Uterus (tissue), 4 donors: ENCODE results near the gene SCFD2. TPM values are rescaled to one million over a fixed set of nuclear protein-coding genes. Genes with fewer than 3 reads are reported as not detected.
"Not testable (repeated sequence)": the region's sequence is repeated elsewhere in the genome, so short reads cannot be mapped to it uniquely, and the experiment has no call there.

ENCODE experiments used
- DNase-seq, 2 donors: peaks; one replicate each; pipeline ENCODE4 v3.0.0-alpha.2; 2019 to 2020
- H3K27ac ChIP-seq, 2 donors: fragments of 200-600 bp; sonication (generic); 1 replicate in 1 of 2; 2 replicates in 1 of 2; pipeline ENCODE4 v1.5.1; 2016 to 2018
- H3K27me3 ChIP-seq, 2 donors: fragments of 200-600 bp; sonication (generic); one replicate each; pipeline ENCODE4 v1.5.1; 2018 to 2019; ENCODE audit warnings: control low read depth in 1 of 2
- H3K36me3 ChIP-seq, 2 donors: fragments of 200-600 bp; sonication (generic); one replicate each; pipeline ENCODE4 v1.5.1; 2019; ENCODE audit warnings: control low read depth in 1 of 2
- H3K4me1 ChIP-seq, 2 donors: fragments of 200-600 bp; sonication (generic); one replicate each; pipeline ENCODE4 v1.5.1; 2018 to 2019; ENCODE audit warnings: control low read depth in 1 of 2
- H3K4me3 ChIP-seq, 2 donors: fragments of 200-600 bp; sonication (generic); 1 replicate in 1 of 2; 2 replicates in 1 of 2; pipeline ENCODE4 v1.5.1; 2018 to 2019; ENCODE audit warnings: mild to moderate bottlenecking in 1 of 2
- H3K9me3 ChIP-seq, 2 donors: fragments of 200-600 bp; sonication (generic); one replicate each; pipeline ENCODE4 v1.5.1; 2019; ENCODE audit warnings: control low read depth in 1 of 2
- POLR2A ChIP-seq, 2 donors: fragments of 450-650 bp; IDR thresholded peaks; one replicate each; pipeline ENCODE4 v1.6.1; 2016; ENCODE audit warnings: antibody characterized with exemption in 2 of 2, mild to moderate bottlenecking in 1 of 2, moderate library complexity in 1 of 2
- intact Hi-C: fragments of 100-400 bp; cut with DNase I; formaldehyde crosslinking; loops from one replicate; pipeline ENCODE4 v1.15.1; 2023; ENCODE audit warnings: low total_unique reads
- total RNA-seq, 4 donors: library from RNA; depleted of rRNA in 3 of 4; stranded (reverse); fragments of >200 nt in 3 of 4; gene quantifications; one replicate each; pipeline versions ENCODE4 v1.1.0 to v1.2.4, GENCODE V29; 2014 to 2023
- TF ChIP-seq, protein P1 (sequence below), 4 experiments: fragments of 200-600 bp in 2 of 4; fragments of 450-650 bp in 2 of 4; sonication (generic) in 2 of 4; IDR thresholded peaks; one replicate each; pipeline ENCODE4 v1.5.1; 2016 to 2019; ENCODE audit warnings: antibody characterized with exemption in 4 of 4, mild to moderate bottlenecking in 2 of 4, moderate library complexity in 1 of 4
- donor health status: DM: yes; HTN: yes; CAD: no.

SCFD2 gene
- total RNA-seq, 4 donors from 2014 or later, result 19.6 to 36.2 (median 24.5) TPM

DNA sequence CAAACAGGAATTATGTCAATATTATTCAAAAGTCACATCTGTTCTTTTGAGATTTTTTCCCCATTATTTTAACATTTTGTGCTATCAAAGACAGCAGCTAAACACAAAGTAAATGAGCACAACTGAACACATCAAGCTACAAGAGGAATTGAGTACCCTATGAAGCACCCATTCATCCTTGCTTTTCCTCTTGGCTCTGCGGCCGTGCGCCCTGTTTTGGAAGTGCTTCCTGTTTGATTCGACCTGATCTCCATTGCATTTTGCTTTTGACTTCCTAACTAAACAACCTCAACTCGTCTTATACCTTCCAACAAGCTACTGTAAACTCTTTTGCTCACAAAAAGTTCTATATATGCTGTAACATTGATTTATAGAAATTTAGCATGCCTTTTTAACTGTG, 85.0 kb downstream of the SCFD2 start:
- TF ChIP-seq, protein P1, sequence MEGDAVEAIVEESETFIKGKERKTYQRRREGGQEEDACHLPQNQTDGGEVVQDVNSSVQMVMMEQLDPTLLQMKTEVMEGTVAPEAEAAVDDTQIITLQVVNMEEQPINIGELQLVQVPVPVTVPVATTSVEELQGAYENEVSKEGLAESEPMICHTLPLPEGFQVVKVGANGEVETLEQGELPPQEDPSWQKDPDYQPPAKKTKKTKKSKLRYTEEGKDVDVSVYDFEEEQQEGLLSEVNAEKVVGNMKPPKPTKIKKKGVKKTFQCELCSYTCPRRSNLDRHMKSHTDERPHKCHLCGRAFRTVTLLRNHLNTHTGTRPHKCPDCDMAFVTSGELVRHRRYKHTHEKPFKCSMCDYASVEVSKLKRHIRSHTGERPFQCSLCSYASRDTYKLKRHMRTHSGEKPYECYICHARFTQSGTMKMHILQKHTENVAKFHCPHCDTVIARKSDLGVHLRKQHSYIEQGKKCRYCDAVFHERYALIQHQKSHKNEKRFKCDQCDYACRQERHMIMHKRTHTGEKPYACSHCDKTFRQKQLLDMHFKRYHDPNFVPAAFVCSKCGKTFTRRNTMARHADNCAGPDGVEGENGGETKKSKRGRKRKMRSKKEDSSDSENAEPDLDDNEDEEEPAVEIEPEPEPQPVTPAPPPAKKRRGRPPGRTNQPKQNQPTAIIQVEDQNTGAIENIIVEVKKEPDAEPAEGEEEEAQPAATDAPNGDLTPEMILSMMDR (IDR thresholded peaks at IDR 0.05), result no peak
- TF ChIP-seq POLR2A (IDR thresholded peaks at IDR 0.05), result no peak
- Histone ChIP-seq H3K4me3 (no peak overlapping the region), H3K36me3 (no peaks in the 10 kb centered on the region), H3K4me1 (no peaks in the 10 kb centered on the region), H3K27ac (no peak overlapping the region), H3K9me3 (no peaks in the 10 kb centered on the region), H3K27me3 (no peaks in the 10 kb centered on the region)
- intact Hi-C loops, result no loop called here
- DNase-seq, result no peak

DNA sequence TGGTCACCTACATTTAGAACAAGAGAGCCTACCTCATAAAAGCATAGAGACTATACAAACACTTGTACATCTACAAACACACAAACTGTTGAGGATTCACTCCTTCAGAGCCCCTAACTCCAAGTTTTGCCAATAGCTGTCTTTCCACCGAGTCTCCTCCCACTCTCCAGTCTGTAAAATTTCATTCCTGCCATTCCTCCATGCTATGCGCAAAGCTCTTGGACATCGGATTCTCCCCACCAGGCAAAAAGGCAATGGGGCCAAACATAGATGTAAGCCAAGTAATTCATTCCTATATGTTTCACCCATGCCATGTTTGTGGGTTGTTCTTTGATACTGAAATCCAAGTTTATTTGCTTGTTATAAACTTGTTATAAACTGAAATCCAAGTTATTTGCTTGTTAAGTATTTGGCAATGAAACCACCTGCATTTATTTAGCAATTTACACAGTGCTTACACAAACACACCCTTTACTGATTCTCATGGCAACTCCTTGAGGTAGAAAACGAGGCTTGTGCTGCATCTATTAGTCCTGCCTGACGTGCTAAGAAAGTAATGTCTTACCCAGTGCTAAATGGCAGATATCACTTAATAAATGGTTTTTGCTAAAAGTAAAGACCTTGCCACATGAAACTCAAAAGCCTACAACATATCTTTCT, 91.1 kb downstream of the SCFD2 start:
- no peak overlapping the region for H3K27ac ChIP-seq
- no peak for TF ChIP-seq POLR2A (IDR thresholded peaks at IDR 0.05)
- TF ChIP-seq, protein P1 (IDR thresholded peaks at IDR 0.05), result no peak
- intact Hi-C loops, result no loop called here
- H3K4me1 ChIP-seq, result no peaks in the 10 kb centered on the region
- no peaks in the 10 kb centered on the region for H3K36me3 ChIP-seq
- H3K27me3 ChIP-seq, result no peaks in the 10 kb centered on the region
- H3K9me3 ChIP-seq, result no peaks in the 10 kb centered on the region
- no peak overlapping the region for H3K4me3 ChIP-seq
- no peak for DNase-seq

DNA sequence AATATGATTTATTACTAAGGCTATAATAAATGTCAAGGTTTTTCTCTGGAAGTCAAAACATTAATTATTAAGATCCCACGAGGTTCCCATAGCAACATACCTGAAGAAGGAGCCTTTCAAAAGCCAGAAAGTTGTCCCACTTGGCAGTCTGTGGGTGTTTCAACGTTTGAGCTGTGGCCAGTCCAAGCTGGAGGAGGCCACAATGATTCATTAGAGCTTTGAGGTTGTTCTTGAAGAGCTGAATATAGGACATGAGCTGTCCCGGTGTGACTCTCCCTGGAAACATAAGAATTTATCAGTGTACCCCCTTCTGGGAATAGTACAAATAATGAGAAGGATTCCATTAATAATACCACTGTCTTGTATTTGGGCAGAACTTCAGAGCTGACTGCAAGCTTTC, 92.1 kb downstream of the SCFD2 start:
- Histone ChIP-seq H3K4me1 (no peaks in the 10 kb centered on the region), H3K27ac (no peak overlapping the region), H3K27me3 (no peaks in the 10 kb centered on the region), H3K9me3 (no peaks in the 10 kb centered on the region), H3K36me3 (no peaks in the 10 kb centered on the region), H3K4me3 (no peak overlapping the region)
- intact Hi-C loops, result no loop called here
- no peak for DNase-seq
- TF ChIP-seq POLR2A (IDR thresholded peaks at IDR 0.05), result no peak
- TF ChIP-seq, protein P1 (IDR thresholded peaks at IDR 0.05), result no peak

DNA sequence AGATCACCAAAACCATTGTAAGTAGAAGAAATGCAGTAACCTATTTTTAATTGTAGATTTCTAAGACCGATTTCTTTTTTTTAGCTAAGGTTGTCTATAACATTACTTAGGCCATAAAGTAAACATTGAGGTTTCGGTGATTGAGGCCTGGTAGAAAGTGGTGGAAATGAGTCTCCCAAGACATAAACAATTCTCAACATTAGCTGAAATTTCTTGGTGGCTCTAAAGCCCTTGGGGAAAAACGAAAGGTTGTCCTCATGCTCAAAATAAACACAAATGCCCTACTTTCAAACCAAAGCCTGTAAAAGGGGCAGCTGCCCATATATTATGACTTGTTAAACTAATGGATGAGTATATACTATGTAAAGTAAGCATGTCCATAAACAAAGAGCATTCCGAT, 98.8 kb downstream of the SCFD2 start:
- Histone ChIP-seq H3K27ac (no peak overlapping the region), H3K4me1 (no peaks in the 10 kb centered on the region), H3K36me3 (no peaks in the 10 kb centered on the region), H3K27me3 (no peaks in the 10 kb centered on the region), H3K4me3 (no peak overlapping the region), H3K9me3 (peaks cover 0 to 4% of the 10 kb centered on the region in 2 donors)
- DNase-seq, result no peak
- intact Hi-C loops, result no loop called here
- no peak for TF ChIP-seq POLR2A (IDR thresholded peaks at IDR 0.05)
- TF ChIP-seq, protein P1 (IDR thresholded peaks at IDR 0.05), result no peak

DNA sequence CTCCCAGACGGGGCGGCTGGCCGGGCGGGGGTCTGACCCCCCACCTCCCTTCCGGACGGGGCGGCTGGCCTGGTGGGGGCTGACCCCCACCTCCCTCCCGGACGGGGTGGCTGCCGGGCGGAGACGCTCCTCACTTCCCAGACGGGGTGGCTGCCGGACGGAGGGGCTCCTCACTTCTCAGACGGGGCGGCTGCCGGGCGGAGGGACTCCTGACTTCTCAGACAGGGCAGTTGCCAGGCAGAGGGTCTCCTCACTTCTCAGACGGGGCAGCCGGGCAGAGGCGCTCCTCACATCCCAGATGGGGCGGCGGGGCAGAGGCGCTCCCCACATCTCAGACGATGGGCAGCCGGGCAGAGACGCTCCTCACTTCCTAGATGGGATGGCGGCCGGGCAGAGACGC, 109.9 kb downstream of the SCFD2 start:
- H3K4me1 ChIP-seq, H3K27me3 ChIP-seq, H3K9me3 ChIP-seq, H3K27ac ChIP-seq, H3K36me3 ChIP-seq, DNase-seq, intact Hi-C loops, H3K4me3 ChIP-seq: not testable (repeated sequence)

DNA sequence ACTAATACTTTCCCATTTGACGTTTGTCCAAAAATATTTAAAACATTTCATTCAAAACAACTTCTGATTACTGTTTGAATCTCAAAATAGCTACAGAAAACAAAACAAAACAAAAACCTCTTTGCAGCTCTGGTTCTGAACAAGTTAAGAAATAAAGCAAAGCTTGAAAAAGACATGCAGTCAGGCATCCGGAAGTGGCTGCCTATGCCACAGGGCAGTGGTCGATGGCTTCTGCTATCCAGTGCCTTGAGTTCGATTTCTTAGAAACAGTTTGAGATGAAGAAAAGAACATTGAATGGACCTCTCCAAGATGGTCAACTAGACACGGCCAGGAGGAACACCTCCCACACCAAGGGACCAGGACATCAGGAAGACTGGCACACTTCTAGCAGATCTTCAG, 125.3 kb downstream of the SCFD2 start:
- H3K9me3 ChIP-seq, result no peaks in the 10 kb centered on the region
- no peaks in the 10 kb centered on the region for H3K4me1 ChIP-seq
- TF ChIP-seq, protein P1 (IDR thresholded peaks at IDR 0.05), result no peak
- no peak for TF ChIP-seq POLR2A (IDR thresholded peaks at IDR 0.05)
- no peak for DNase-seq
- H3K27ac ChIP-seq, result no peak overlapping the region
- H3K36me3 ChIP-seq, result no peaks in the 10 kb centered on the region
- no peak overlapping the region for H3K4me3 ChIP-seq
- intact Hi-C loops, result no loop called here
- H3K27me3 ChIP-seq, result no peaks in the 10 kb centered on the region

DNA sequence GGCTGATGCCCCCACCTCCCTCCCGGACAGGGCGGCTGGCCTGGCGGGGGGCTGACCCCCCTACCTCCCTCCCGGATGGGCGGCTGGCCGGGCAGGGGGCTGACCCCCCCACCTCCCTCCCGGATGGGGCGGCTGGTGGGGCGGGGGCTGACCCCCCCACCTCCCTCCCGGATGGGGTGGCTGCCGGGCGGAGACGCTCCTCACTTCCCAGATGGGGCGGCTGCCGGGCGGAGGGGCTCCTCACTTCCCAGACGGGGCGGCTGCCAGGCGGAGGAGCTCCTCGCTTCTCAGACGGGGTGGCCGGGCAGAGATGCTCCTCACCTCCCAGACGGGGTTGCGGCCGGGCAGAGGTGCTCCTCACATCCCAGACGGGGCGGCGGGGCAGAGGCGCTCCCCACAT, 127.5 kb downstream of the SCFD2 start:
- H3K4me1 ChIP-seq, DNase-seq, H3K36me3 ChIP-seq, H3K27ac ChIP-seq, H3K9me3 ChIP-seq, H3K4me3 ChIP-seq, intact Hi-C loops, H3K27me3 ChIP-seq: not testable (repeated sequence)

DNA sequence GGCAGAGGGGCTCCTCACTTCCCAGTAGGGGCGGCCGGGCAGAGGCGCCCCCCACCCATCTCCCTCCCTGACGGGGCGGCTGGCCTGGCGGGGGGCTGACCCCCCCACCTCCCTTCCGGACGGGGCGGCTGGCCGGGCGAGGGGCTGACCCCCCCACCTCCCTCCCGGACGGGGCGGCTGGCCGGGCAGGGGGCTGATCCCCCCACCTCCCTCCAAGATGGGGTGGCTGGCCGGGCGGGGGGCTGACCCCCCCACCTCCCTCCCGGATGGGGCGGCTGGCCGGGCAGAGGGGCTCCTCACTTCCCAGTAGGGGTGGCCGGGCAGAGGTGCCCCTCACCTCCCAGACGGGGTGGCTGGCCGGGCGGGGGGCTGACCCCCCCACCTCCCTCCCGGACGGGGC, 128.1 kb downstream of the SCFD2 start:
- H3K4me1 ChIP-seq, H3K36me3 ChIP-seq, H3K27me3 ChIP-seq, DNase-seq, H3K9me3 ChIP-seq, intact Hi-C loops, H3K4me3 ChIP-seq, H3K27ac ChIP-seq: not testable (repeated sequence)
